Measurements from ENCODE around the gene PSMF1. TPM values are rescaled to one million over a fixed set of nuclear protein-coding genes. Genes with fewer than 3 reads are reported as not detected.

PSMF1 gene
- total and polyA plus RNA-seq, 2 of the 13 experiments (the other 11 are each of a cell fraction or from before 2014, with no cell fraction given), result 82.5 to 86.0 TPM

DNA sequence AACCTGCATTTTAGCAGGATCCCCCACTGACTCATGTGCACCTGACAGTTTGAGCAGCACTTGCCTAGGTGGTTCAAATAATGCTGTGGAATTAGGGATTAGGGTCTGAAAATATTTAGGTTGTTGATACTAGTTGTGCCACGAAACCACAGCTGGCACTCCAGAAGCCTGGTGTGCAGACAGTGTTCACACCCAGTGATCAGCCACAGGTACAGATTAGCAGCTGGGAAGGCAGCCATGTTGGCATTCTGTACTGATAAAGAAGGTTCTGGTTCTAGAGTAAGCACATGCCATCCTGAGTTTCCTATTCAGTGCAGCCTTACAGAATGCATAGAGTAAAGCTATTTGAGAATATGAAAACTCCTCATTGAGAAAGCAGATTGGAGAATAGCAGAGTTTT is 36.3 kb downstream of the PSMF1 start:
- H3K27me3 ChIP-seq (ENCODE audit: control insufficient read depth in 1 of 2, insufficient read depth in 2 of 2, low read length in 2 of 2), result no peaks in the 10 kb centered on the region
- no peak for ATAC-seq
- no peaks in the 10 kb centered on the region for H3K9me3 ChIP-seq (ENCODE audit: low read length)
- BruUV-seq (replicated peaks), result no TSS peak
- peaks cover 9% of the 10 kb centered on the region for H3K4me1 ChIP-seq (ENCODE audit: insufficient read depth, low read length)
- ChIA-PET POLR2A (no interaction called here), CTCF (ENCODE audit: low intra/inter-chr PET ratio, low total read pairs) (no interaction called here)
- in situ Hi-C loops (cut with HindIII; ENCODE audit: extremely low pct_ligation_motif_present, low pct_unique_long_range_greater_than_20kb), result no loop called here
- TF ChIP-seq, protein P1, sequence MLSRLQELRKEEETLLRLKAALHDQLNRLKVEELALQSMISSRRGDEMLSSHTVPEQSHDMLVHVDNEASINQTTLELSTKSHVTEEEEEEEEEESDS (CRISPR knock-in tag; IDR thresholded peaks at IDR 0.05; ENCODE audit: borderline replicate concordance), result no peak
- TF ChIP-seq HDAC6 (IDR thresholded peaks at IDR 0.05; ENCODE audit: low read depth, low read length) (no peak), RBM22 (optimal IDR thresholded peaks at IDR 0.05; ENCODE audit: low read length) (peak; percentile 61), POLR2G (IDR thresholded peaks at IDR 0.05; ENCODE audit: low read depth, low read length) (peak; percentile 35; the same call in 1 of the 2 replicates), ZNF350 (CRISPR knock-in tag; IDR thresholded peaks at IDR 0.05; ENCODE audit: borderline replicate concordance, low read depth) (no peak), ZSCAN30 (CRISPR knock-in tag; IDR thresholded peaks at IDR 0.05) (no peak), KDM5A (IDR thresholded peaks at IDR 0.05; ENCODE audit: borderline replicate concordance, low read length) (no peak), SCMH1 (CRISPR knock-in tag; IDR thresholded peaks at IDR 0.05; ENCODE audit: borderline replicate concordance) (no peak)
- H3K27ac ChIP-seq (ENCODE audit: extremely low read length, insufficient read depth, low read length), result no peak overlapping the region
- no peak for FAIRE-seq
- no peak overlapping the region for H3K4me3 ChIP-seq (replicated peaks in 1 of 3; ENCODE audit: insufficient read depth in 1 of 3, low read depth in 2 of 3, low read length in 3 of 3)
- WGBS (ENCODE audit: low lambda C conversion rate), result 100% methylated on average over 1 of the region's 1 CpG
- H2AFZ ChIP-seq (ENCODE audit: low read length), result no peak overlapping the region
- H3K79me2 ChIP-seq (ENCODE audit: insufficient read depth, low read length), result no peaks in the 10 kb centered on the region
- H3K4me2 ChIP-seq (ENCODE audit: low read depth, low read length), result no peak overlapping the region
- intact Hi-C loops (cut with micrococcal nuclease; ENCODE audit: unreplicated experiment), result no loop called here
- H4K20me1 ChIP-seq (ENCODE audit: insufficient read depth, low read length), result peaks cover 3% of the 10 kb centered on the region; the same call in 1 of the 2 replicates
- no peak for DNase-seq (ENCODE audit: low spot score)
- peaks cover 30 to 74% of the 10 kb centered on the region in 2 experiments for H3K36me3 ChIP-seq (replicated peaks in 1 of 2; ENCODE audit: control insufficient read depth in 1 of 2, insufficient read depth in 2 of 2, low read length in 2 of 2)
- H3K9ac ChIP-seq (ENCODE audit: insufficient read depth, low read depth, low read length), result no peak overlapping the region

DNA sequence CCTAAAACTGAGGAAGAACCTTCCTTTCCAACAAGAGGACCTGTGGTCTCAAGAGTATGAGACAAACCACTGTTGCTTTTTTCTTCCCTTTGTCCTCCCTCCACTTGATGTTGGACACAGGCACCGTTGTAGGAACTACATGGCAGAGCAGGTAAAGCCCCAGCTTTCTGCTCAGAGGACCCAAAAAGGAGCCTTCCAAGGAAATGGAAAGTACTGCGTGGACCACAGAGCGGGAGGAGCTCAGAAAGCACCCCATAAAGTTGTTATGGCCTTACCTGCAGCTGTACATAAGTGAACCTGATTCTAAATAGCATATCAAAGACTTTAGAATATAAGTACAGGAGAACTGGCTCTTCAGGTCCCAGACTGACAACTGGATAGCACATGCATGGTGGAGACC is 36.9 kb downstream of the PSMF1 start:
- Histone ChIP-seq H3K79me2 (ENCODE audit: insufficient read depth, low read length) (no peaks in the 10 kb centered on the region), H3K4me1 (ENCODE audit: insufficient read depth, low read length) (peaks cover 2% of the 10 kb centered on the region), H4K20me1 (ENCODE audit: insufficient read depth, low read length) (peaks cover 3% of the 10 kb centered on the region; the same call in 1 of the 2 replicates), H3K27me3 (ENCODE audit: control insufficient read depth in 1 of 2, insufficient read depth in 2 of 2, low read length in 2 of 2) (no peaks in the 10 kb centered on the region), H3K36me3 (replicated peaks in 1 of 2; ENCODE audit: control insufficient read depth in 1 of 2, insufficient read depth in 2 of 2, low read length in 2 of 2) (peaks cover 32 to 79% of the 10 kb centered on the region in 2 experiments), H3K9ac (ENCODE audit: insufficient read depth, low read depth, low read length) (no peak overlapping the region), H2AFZ (ENCODE audit: low read length) (no peak overlapping the region), H3K4me2 (ENCODE audit: low read depth, low read length) (no peak overlapping the region), H3K4me3 (replicated peaks in 1 of 3; ENCODE audit: insufficient read depth in 1 of 3, low read depth in 2 of 3, low read length in 3 of 3) (no peak overlapping the region), H3K27ac (ENCODE audit: extremely low read length, insufficient read depth, low read length) (no peak overlapping the region), H3K9me3 (ENCODE audit: low read length) (no peaks in the 10 kb centered on the region)
- intact Hi-C loops (cut with micrococcal nuclease; ENCODE audit: unreplicated experiment), result no loop called here
- ATAC-seq (no peak), FAIRE-seq (no peak), DNase-seq (ENCODE audit: low spot score) (no peak)
- in situ Hi-C loops (cut with HindIII; ENCODE audit: extremely low pct_ligation_motif_present, low pct_unique_long_range_greater_than_20kb), result no loop called here
- TF ChIP-seq RBM22 (optimal IDR thresholded peaks at IDR 0.05; ENCODE audit: low read length) (peak; percentile 60), ZNF367 (CRISPR knock-in tag; IDR thresholded peaks at IDR 0.05; ENCODE audit: borderline replicate concordance) (no peak)
- BruUV-seq (replicated peaks), result no TSS peak
- WGBS (ENCODE audit: low lambda C conversion rate), result 99% methylated on average over 3 of the region's 3 CpGs
- POLR2A ChIA-PET, result no interaction called here
- CTCF ChIA-PET (ENCODE audit: low intra/inter-chr PET ratio, low total read pairs), result no interaction called here
